ENCODE results near the gene TMEM117.

Gene TMEM117

DNA sequence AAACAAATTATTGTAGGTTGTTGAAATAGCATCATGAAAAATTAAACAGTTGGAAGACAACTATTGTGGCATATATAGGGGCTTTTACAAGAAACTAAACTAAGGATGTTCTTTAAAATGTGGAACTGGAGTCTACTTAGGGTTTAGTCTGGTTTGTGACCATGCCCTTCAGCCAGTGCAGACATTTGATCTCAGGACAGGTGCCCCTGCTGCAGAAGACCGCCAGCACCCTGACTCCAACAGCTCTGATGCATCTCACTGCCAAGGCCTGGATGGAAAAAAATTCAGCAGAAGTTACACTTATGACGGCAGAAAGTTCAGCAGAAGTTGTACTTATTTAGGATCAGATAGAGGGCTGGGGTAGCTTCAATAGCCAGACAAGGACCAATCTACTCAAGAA lies 51.5 kb downstream of the TMEM117 start:
- no peak for DNase-seq

DNA sequence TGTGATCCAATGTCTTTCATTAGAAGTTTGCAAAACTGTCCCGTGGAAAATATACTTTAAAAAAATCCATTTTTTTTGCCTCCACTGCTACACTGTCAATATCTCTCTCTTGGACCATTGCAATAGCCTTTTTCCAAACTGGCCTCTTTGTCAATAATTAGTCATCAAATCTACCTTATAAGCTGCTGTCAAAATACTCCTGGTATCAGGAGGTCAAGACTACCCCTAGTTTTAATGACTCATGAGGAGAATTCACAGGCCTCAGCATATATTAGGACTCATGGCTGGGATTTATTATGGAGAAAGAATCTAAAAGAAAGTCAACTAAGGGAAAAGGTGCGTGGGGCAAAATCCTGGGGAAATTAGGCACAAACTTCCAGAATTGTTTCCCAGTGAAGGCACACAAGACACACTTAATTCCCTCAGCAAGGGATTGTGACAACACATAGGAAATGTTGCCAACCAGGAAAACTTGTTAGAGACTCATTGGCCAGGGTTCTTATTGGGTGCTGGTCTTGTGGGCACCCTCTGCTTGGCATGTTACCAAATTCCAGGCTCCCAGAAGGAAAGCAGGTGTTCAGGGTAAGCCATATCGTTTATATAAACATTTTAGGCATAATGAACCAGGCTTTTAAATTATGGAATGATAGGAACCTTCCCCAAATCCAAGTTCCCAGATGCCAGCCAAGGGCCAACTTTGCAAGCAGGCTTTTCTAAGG lies 56.1 kb downstream of the TMEM117 start:
- no peak for DNase-seq

DNA sequence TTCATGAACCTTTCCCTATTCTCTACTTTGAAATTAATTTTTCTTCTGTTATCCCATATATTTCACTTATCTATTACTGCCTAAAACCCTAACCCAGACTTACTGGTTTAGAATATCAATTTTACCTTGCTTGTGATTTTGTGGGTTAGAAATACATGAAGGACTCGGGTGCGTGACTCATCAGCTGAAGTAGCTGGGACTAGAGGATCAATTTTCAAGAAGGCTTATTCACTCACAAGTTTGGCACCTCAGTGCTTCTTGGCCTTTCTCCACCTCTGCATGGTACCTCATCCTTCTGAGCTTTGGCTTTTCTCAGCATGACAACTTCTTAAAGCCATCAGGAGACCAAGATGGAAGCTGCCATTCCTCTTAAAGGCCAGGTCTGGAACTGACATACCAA lies 57.8 kb downstream of the TMEM117 start:
- DNase-seq: no peak

DNA sequence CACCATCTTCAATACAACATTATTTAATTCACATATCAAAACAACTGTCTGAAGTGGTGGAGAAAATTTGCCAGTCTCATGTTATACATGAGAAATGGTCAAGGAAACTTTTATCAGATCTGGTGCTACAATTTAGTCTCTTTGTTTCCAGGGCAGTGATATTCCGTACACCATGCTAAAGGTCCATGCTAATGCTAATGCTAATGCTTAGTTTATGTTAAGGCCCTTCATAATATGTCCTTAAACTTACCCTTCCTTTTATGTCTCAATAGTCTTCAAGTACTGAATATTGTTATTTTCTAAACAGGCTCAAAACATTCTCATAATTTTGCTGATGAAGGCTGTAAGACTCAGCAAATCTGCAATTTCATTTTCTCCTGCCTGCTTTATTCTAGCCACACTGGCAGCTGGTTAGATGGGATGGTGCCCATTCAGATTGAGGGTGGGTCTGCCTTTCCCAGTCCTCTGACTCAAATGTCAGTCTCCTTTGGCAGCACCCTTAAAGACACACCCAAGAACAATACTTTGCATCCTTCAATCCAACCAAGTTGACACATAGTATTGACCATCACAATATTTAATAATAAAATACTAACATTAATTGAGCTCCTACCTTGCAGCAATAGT lies 59.8 kb downstream of the TMEM117 start:
- DNase-seq: no peak

DNA sequence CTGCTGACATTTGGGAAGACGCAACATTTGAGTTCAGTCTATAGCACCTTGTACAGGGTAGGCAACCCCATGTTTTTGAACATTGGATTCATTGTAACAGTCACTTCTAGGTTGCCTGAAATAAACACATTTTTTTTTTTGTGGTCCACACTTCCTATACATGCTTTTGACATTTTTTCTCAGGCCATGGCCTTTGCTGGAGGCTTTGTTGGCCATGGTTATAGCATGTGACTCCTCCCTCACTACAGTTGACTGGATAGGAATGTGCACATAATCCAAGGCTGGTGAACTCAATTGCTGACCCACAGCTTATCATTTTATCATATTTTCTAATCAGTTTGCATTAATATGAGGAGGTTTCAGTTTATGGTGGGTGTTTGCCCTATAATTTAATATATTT lies 60.6 kb downstream of the TMEM117 start:
- DNase-seq: no peak

DNA sequence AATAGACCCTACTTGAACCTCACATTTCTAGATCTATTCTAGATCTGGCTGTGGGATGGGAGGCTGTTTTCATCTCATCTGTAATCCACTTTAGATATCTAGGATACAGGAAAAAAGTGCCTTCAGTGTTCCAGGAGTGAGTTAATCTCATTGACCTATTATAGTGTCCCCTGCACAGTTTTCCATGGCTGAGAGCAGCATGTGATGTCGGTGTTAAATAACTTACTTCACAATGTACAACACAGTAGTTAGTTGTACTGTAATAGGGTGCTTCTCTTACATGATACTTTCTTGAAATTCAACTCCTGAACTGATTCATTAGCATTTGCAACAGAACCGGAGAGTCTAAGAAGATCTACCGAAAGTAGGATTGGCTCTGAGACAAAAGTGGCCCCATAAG lies 62.6 kb downstream of the TMEM117 start:
- DNase-seq: no peak

DNA sequence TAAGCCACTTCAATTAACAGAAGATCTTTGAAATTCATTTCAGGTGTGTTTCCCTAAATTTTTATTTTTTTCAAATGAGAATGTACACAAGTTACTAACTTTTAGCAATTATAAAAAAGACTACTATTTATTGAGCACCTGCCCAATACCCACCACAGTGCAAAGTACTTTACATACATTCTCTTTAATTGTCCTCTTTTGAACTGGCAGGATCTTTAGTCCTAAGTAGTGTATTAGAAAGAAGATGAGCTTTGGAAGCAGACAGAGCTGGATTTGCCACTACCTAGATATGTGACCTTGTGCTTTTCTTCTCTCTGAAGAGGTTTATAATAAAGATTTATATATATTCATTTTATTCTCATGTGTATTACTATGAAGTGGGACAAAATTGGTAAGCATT lies 63.7 kb downstream of the TMEM117 start:
- no peak for DNase-seq

DNA sequence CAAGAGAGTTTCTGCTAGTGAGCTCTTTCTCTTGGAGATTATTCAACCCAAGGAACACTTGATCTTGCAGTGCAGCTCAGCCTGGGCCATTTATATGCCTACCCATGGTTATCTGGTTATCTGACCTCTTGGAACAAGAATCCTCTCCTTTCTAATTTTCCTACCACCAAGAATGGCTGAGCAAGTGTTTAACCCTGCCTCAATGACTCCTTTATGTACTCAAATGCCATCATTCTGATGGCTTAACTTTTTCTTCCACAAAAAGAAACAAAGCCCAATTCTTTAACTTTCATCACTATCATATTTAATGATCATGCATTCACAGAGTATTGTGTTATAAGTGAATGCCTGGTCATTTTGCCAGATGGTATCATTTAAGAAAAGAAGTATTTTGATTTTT lies 67.8 kb downstream of the TMEM117 start:
- DNase-seq: no peak

DNA sequence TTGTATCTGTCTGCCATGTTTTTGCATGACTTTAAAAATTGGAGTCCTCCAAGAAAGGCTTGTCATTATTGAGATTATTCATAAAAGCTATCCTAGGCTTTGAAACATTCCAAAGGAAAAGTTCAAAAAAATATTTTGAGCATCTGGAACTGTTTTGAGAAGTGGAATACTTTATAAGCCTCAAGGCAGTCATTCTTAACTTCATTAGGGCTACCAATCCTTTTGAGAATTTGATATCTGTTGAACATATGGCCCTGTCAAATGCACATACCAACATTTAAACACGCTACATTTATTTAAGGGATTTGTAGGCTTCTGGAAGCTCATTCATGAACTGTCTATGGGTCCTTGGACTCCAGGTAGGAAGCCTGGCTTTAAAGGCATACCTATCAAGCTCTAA lies 77.0 kb downstream of the TMEM117 start:
- no peak for DNase-seq

DNA sequence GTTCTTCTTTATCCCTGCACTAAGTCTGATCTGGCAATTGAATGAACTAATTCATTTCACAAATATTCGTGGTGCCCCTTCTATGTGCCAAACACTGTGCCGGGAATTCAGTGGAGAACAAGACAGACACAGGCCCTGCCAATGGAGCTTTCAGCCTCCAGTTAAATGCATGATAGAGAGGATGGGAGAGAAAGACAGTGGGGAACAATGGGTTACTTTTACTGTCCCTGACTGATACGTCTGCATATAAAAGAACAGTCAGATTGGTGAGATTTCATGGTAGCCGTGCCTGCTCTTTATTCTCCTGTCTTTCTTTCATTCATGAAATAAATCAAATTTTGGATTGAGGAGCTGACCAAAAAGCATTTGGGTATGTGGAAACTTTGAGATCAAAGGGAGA lies 78.5 kb downstream of the TMEM117 start:
- no peak for DNase-seq

DNA sequence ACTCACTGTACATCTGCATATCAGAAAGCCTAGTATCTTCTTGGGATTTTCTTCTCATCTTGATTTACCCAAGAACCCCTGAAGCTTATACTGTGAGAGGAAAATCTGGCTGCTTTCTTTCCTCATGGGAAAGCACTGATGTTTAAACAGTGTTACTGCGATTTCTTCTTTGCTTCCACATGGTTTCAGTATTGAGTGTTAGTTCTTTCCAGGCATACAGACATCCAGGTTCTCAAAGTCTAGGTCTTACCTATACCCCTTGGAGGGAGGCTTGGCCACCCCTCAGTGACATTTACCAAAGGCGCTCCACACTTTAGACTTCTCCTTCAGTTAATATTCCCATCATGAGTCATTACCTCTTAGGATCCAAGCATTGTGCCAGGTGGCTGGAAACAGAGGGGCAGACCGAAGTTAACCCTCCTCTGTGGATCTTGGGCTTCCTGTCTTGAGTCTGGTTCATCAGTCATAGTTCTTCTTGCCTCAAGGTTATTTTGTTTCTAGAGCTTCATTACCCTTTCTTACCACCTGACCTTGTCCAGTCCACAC lies 79.1 kb downstream of the TMEM117 start:
- no peak for DNase-seq

DNA sequence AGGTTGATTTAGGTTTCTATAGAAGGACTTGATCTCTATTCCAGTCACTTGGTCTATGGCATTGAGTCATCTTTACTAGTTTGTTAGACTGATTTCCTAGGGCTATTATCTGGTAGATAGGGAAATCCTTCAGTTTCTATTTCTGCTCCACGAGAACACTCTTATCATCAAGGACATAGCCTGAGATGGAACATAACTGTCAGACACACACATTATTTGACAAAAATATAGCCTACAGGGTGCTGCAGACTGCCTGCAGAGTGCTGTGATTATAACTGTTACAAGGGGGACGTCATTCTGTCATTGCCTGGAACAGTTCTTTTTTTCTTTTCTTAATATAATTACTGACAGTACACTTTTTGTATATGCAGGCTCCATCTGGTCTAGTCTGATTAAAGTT lies 82.0 kb downstream of the TMEM117 start:
- DNase-seq: no peak

DNA sequence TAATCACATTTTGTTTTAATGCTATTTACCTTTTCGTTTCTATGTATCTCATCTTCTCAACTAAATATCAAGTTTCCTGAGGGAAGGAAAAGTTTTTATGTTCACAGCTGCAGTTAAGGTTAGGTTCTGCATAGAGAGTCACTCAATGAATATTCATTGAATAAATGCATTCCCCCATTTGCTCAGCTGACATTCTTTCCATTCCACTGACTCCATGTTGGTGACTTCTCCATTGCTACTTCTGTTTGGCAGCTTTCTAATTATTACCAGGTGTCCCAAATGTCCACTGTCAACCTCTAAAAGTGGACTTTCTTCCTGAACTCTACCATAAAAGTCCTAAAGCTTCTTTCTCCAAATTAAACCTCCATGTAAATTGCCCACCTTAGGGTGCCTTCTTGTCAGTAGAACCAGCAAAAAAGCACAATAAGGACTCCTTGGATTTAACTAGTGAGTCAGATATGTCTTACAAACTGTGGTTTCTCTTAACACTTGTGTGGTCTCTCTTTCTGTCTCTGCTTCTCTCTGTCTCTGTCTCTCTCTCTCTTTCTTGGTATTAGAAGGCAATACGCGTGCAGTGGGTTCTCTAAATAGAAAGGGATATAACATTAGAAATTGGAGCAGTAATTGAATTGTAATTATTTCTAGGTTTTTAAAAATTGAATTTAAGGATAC lies 85.9 kb downstream of the TMEM117 start:
- DNase-seq: no peak

DNA sequence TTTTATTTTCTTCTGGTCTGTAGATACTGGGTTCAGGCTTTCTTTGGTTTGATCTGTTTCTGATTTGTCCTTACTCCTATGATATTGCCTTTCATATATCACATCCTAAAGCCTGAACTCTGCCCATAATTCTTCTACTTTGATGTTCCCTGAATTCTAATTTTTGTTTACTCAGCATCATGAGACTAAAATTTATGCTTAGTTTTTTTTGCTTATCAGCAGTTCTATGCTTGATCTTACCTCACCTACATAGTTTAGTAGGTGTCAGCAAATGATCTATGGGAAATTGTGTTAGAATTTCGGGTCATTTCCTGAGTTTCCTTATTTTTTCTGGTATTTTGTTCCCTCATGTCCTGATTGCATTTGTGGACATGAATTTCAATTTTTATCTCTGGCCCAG lies 94.2 kb downstream of the TMEM117 start:
- DNase-seq: no peak

DNA sequence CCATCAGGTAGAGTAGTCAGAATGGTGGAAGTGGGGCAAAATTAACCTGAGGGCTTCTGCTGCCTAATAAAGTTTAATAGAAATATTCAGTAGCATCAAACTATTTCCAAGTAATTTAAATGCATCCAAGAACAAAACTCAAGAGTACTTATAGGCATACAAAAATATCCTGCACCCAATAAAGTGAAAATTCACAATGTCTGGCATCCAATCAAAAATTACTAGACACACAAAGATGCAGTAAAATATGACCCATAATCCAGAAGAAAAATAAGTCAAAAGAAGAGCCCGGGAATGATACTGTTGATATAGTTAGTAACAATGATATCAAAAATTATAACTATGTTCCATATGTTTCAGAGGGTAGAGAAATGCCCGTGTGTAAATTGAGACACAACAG lies 95.3 kb downstream of the TMEM117 start:
- DNase-seq: no peak

DNA sequence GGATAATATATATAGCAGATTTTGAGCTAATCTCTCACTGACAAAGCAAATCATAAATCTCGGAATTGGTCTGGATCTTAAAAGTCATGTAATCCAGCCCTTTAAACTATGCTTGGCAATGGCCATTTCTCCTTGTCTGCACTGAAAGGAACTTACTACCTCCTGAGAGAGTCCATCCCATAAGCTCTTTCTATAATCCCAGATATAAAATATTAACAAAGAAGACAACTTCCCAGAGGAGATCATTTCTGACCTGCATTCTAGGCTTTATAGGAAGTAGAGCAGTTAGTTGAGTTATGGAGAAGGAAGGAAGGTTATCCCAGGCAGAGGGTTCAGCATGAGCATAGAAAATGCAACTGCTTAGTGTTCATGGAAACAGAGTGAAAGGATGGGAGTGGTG lies 99.7 kb downstream of the TMEM117 start:
- no peak for DNase-seq

DNA sequence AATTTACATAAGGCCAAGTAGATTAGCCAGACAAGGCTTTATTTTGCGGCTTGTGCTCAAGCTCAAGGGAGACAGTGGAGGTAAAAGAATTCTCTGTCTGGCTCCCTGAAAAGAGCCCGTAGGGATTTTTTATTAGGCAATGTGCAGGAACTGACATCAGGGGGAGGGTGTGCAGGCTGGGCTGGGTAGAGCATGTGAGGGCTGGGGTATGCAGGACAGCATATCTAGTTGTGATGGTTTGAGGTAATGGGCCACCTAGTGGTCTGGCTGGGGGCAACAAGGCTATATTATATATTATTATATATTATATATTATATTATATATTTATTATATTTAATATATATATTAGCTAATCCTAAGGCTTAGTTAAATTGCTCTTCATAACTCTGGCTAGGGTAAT lies 102.1 kb downstream of the TMEM117 start:
- no peak for DNase-seq

DNA sequence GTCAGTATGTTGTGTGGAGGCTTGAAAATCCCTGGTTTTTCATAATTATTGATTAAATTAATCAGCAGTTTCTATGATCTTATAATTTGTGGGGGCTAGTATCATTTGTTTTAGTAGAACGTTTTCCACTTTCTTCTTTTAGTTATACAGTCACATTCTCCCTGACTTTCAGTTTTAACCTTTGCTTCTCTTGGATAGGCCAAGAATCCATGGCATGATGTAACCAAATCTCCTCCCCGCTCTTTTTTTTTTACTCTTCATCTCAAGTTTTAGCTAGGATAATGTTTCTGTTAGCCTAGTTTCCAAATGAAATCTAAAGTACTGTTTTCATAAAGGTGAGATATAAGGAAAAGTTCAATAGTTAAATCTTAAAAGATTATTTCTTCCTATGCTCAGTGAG lies 106.5 kb downstream of the TMEM117 start:
- no peak for DNase-seq

DNA sequence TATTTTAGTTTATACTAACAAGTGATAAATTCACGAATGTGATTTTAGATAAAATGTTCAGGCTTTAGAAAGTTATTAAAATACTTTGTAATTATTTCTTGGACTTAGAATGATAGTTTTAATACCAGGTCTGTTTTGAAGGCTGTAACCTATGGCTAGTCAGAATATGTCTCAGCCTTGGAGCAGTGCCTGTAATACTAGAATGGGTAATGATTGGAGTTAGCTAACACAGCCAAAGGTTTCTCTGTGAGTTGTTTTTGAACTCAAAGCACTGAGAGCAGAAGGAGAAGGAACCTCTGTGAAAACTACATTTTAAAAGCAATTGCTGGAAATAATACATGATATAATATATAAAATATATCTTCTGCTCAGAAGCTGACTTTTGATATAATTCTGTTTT lies 110.1 kb downstream of the TMEM117 start:
- DNase-seq: no peak

DNA sequence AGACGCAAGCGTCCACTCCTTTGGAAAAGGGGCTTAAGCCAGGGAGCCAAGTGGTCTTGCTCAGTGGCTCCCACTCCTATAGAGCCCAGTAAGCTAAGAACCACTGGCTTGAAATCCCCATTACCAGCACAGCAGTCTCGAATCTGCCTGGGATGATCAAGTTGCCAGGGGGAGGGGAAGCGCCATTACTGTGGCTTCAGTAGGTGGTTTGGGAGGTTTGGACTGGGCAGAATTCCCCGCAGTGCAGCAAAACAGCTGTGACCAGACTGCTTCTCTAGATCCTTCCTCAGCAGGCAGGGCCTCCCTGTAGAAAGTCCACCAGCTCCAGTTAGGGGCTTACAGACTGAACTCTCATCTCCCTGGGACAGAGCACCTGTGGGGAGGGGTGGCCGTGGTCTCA lies 115.4 kb downstream of the TMEM117 start:
- DNase-seq: no peak

DNA sequence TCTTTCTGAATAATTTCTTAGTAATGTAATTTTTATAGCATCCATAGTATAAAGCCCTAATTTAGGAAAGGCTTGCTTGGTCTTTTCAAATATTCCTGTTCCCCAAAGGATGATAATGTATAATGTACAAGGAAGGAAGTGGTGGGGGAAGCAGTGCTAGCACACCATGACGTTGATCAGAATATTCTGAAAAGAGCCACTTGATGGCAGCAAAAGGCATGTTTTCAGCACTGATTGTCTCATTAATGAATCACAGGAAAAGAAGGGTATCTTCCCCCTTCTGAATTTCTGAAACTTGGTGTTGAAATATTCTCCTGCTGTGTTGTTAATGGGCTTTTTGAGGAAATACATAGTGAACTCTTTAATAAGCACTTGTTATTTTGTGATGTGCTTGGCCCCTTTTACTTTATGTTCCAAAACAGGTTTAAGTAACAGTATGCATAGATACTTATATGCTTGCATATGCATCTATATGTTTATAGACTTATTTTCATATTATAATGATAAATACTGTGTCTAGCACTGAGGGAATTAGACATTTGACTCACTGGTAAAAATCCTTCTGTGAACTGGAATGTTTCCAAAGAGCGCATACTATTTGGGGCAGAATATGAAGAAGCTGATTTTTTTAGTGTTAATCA lies 122.0 kb downstream of the TMEM117 start:
- no peak for DNase-seq

DNA sequence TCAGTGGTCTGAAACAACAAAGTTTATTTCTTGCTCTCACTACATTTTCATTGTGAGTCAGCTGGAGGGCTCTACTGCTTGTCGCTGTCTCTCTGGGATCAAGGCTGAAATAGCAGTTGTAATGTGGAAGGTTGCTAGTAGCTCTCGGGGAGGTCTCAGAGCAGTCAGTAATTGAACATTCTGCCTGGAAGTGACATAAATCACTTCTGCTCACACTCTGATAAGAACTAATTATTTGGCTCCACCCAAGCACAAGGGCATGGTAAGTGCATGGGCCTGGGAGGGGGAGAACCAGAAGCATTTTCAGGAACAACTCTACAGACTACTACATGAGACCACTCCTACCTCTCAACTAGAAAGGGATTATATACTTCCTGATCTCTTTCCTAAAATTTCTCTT lies 128.2 kb downstream of the TMEM117 start:
- no peak for DNase-seq

DNA sequence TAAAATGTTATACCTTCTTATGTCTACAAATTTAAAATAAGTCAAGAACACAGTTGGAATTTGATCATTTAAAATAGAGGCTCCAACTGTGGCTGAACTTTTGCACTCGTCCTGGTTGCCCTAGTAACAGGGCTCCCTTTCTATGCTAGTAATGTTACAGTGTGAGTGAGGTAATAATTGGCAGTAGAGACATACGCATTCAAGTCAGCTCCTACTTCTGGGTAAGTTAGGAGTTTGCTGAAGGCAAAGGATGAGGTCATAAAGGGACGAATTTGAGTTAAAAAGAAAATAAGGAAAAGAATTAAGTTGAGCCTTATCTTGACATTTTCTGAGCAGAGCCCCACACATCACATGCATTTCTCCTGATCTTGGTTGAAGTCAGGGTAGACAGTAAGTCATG lies 129.1 kb downstream of the TMEM117 start:
- DNase-seq: no peak

DNA sequence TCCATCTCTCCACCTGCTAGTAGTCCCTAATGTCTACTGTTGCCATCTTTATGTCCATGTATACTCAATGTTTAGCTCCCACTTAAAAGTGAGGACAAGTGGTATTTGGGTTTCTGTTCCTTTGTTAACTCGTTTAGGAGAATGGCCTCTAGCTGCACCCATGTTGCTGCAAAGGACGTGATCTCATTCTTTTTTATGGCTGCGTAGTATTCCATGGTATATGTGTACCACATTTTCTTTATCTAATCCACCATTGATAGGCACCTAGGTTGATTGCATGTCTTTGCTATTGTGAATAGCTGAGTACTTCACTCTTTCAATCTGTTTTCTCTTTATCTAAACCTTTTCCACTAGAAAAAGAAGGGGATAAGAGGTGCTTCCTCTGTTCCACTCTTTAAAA lies 130.0 kb downstream of the TMEM117 start:
- DNase-seq: no peak
